HL-60 (cell line): ENCODE data around the gene TLE3.

Experiments used
- REST ChIP-seq: IDR thresholded peaks from 2 replicates; pipeline ENCODE4 v1.6.1; 2012; ENCODE audit warnings: low read depth; ENCODE audit not compliant: insufficient replicate concordance
- TF ChIP-seq, protein P1 (sequence below): IDR thresholded peaks from one replicate; pipeline ENCODE4 v1.5.1; 2011; ENCODE audit warnings: low read length, control low read depth, inconsistent platforms; ENCODE audit not compliant: insufficient read depth

DNA sequence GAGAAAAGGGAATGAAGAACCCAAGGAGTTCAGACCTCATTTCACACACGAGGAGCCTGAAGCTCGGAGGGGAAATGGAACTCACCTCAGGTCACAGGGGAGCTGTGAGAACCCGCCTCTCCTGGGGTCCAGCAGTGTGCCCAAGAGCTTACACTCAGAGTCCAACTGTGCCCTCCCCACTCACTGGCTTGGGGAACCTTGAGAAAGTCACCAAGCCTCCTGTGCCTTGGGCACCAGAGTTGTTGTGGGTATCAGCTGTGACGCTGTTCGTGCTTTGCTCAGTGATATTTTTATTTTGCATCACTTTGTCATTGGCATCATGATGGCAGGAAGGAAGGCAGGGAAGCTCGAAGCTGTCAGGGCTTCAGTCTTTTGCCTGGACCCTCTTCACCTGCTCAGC, 83.4 kb downstream of the TLE3 start:
- TF ChIP-seq, protein P1, sequence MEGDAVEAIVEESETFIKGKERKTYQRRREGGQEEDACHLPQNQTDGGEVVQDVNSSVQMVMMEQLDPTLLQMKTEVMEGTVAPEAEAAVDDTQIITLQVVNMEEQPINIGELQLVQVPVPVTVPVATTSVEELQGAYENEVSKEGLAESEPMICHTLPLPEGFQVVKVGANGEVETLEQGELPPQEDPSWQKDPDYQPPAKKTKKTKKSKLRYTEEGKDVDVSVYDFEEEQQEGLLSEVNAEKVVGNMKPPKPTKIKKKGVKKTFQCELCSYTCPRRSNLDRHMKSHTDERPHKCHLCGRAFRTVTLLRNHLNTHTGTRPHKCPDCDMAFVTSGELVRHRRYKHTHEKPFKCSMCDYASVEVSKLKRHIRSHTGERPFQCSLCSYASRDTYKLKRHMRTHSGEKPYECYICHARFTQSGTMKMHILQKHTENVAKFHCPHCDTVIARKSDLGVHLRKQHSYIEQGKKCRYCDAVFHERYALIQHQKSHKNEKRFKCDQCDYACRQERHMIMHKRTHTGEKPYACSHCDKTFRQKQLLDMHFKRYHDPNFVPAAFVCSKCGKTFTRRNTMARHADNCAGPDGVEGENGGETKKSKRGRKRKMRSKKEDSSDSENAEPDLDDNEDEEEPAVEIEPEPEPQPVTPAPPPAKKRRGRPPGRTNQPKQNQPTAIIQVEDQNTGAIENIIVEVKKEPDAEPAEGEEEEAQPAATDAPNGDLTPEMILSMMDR, result no peak
- TF ChIP-seq REST, result no peak
